GM21825 (cell line): ENCODE results near the gene NPAS2.

Experiments used
- ATAC-seq: cut with Tn5 transposase; IDR thresholded peaks from one replicate; pipeline ENCODE4 v1.9.1; 2021; ENCODE audit warnings: mild to moderate bottlenecking, moderate library complexity; ENCODE audit not compliant: unreplicated experiment

Gene NPAS2

DNA sequence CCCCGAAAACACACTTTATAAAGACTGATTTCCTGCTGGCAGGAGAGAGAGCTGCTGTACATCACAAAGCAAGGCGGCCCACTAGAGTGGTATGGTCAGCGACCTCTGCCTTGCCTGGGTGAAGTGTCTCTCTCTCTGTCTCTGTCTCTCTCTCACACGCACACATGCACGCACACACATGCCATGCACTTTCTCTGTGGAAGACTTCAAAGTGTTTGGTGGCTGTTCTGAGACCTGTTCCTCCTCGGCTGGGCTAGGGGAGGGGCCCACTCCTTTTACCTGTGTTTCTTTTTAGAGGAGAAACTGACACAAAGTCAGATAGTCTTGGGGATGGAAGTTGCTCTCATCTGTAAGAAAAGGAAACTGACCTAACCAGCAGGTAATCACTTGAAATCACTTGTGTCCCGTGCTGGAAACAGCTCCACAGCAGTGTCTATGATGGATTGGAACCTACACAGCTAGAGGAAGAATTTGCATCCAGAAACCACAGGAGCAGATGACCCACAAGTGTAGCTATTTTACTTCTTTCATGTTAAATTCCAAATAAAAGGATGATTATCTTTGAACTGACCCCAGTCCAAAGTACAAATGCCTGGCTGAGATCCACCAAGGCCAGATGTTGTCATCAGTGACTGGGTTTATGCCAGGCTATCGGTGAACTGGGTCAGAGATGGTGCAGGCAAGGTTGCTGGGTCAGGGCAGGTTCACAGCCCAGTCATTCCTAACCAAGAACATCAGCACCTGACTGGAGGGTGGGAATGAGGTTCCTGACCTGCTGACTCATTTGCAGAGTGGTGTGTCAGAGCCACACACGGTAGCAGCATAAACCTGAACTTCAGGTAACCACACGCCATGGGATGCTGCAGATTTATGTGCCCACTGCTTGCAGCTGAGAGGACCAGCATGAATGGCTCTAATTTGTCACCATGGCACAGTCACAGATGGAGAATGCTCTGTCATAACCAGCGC lies 63.0 kb downstream of the NPAS2 start:
- no peak for ATAC-seq

DNA sequence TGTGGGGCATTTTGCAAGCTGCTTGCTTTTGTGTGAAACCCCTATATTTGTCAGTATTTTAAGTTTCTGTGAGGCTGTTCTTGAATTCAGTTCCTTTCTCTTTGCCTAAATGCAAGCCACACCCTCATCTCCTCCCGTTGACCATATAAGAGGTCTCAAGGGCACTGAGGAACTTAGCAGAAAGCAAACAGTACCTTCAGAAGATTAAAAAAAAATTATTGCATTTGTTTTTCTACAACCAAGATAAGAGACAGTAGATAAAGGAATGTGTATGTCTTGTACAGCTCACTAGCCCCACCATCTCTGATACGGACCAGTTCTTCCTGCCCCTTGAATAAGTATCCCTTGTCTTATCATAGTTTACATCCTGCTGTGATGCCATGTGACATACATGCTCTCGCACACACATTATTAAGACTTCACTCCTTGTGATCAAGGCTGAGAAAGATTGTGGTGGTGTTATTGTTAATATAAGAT lies 64.2 kb downstream of the NPAS2 start:
- no peak for ATAC-seq

DNA sequence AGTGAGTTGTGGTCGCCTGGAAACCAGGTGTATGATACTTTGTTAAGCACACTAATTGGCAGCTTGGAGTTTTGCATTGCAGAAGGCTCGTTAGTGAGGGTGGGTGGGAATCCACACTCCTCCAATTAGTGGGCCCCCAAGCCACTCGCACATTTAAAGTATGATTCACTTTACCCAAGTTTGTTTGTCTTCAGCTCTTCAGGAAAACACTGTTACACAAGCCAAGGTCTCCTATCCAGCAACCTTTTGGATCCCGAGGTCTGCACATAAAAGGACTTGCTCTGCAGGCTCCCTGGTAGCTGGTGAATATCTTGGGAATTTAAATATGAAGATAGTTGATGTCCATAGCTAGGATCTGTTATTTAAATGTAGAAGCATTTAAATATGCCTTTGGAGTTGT lies 66.1 kb downstream of the NPAS2 start:
- no peak for ATAC-seq

DNA sequence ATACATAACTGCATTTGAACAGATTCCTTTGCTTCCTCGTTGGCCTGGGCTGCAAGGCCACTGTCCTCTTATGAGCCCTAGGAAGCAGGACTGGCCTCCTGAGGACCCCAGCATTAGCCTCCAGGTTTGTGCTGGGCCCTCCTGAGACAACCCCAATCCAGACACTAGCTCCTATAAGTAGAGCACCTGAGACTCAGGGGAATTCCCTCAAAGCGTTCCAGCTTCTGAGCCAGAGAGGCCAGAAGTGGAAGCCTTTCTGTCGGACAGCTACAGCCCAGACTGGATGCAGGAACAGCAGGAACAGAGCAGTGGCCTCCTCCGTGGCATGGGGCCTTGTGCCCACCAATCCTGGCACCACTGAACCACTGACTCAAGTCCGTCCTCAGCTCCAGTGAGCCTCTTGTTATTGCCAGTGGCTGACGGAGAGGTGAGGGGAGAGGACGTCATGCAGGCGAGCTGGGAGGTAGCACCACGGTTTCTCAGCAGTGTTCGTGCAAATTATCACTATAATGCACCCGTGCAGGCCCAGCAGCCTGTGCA lies 67.2 kb downstream of the NPAS2 start:
- ATAC-seq = no peak

DNA sequence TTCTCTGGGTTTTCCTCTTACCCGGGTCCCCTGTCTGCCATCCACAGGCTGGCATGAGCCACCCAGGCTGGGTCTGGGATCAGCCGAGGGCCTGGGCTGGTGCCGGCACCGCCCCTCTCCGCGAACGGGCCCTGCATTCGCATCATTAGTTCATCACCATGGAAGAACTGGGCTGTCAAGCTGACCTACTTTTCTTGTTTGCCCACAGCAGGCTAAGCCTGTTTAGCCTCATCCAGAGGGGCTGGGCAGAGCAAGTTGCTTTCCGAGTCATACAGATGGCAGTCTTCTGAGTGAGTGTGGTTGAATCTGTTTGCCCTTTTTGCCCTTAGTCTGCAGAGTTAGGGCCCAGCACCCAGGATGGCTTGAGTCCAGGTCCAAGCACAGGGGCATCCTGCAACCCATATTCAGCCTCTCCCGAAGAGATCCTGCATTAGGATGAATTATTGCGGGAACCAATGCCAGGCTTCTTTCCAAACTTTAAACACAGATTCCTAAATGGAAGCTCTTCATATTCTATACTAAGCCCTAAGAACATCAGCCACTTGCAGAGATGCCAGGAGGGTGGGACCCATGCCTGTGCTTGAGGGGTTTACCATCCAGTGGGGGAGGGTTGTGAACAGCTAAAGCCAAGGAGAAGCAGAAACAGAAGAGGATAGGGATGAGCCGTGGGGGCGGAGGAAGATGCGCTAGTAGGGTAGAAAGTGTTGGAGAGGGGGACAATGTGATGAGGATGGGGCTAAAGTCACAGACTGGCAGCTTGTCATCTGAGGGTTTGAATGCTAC lies 68.0 kb downstream of the NPAS2 start:
- ATAC-seq = no peak

DNA sequence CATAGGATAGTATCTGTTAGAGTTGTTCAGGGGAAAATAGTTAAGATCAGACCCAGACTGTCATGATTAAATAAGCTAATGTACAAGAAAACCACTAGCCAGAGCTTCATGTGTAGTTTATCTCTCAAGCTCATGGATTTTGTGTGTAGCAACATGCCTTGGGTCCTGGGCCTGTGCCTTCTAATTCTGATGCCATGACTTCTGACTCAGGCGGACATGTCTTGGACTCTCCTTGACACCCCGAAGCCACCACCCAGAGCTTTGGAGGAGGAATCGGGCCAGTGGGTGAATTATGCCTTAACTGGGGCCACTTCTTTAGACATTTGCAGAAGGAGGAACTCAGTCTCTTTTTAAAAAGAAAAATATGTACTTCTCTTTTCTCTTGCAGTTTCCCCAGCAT lies 68.7 kb downstream of the NPAS2 start:
- ATAC-seq = no peak

DNA sequence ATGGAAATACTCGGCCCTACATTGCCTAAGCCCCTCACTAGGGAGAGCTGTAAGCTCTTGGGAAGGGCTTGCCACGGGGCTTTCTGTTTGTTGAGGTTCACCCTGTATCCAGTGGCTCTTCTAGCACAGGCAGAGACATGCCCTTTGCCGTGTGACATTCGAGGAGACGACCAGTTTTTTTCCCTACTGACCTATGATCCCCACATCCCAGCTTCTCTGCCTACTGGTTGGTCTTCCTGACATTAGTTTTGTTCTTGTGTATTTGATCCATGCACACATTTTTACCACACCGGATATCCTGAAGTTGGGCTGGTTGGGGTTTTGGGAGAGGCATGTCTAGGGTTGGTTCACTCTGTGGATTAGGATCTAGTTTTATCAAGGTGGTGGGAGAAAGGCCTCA lies 69.3 kb downstream of the NPAS2 start:
- no peak for ATAC-seq

DNA sequence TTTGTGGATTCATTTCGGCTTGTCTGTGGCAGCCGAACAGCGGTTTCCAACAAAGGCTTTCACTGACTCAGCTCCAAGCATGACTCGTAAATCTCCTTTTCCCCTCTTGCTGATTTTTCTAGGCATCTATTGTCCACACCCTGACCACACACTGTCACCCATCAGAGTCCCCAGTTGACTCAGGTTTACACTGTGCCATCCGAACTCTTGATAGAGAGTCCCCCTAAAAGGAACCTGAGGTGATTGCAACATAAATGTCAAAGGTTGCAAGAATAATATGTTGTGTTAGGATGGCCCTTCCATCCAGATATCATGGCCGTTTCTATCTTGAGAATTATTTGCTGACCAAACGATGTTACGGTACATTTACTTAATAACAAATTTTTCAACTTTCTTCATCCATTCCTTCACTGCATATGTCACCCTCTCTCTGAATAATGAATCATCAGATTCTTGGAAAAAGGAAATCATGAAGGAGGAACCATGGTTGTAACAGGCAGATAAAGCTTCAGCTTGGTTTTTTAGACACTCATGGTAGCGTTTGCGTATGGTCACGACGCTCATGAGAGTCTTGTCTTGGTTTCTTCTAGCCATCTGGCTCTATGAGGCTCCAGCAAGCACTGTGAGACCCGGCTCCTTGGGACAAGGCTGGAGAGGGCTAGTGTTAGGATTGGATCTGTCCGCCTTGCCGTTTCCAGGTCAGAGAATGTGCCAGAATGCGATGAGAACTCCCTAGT lies 72.1 kb downstream of the NPAS2 start:
- no peak for ATAC-seq

DNA sequence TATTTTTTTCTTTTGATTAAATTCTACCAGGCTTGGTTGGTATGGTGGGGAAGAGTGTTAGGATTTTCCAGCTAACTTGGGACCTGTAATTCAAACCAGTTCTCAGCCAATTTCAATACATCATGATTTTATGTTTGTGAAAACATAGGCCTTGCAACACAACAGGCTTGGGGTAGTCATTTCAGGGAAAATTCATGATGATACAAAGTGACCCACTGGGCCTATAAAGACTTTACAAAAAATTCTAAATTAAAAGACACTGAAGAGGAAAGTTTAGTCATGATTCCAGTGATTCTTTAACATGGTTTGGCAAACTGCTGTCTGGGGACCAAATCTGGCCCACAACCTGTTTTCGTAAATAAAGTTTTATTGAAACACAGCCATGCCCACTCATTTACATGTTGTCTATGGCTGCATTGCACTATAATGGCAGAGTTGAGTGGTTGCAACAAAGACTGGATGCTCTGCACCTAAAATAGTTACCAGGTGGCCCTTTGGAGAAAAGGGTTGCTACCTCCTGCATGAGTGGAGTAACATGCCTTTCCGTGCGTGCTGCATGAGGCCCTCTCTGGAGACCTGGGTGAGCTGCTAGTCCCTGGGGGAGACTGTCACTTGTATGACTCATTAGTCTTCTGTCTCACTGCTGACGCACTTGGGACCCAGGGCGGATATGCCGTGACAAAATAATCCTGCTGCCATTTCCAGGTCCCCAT lies 73.6 kb downstream of the NPAS2 start:
- no peak for ATAC-seq

DNA sequence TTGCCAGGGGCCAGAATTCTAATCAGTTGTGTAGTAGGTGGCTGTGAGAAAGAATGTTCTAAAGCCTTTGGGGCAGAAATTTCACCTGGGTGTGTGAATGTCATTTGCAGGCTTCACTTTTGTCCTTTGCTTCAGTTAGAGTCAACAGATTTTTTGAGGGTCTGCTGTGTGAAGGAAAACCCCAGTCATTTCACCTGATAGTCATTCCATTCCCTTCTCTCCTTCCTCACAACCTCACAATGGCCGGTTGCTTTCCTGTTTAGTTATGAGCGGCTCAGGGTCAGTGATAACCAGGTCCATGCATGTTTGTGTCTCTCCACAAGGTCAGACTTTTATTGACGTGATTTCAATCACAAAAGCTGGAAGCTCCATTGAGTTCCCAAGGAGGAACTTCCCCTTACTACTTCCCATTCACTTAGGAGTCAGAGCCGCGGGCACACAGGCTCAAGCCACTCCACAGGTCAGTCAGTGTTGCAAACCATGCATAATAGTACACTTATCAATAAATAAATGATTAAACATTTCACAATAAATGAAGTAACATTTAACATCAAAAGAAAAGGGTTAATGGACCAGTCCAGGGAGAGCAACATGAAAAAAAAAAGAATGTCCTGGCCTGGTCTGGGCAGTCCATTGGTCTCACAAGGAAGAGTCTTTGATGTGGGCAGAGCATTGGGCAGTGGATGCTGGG lies 74.3 kb downstream of the NPAS2 start:
- ATAC-seq = no peak

DNA sequence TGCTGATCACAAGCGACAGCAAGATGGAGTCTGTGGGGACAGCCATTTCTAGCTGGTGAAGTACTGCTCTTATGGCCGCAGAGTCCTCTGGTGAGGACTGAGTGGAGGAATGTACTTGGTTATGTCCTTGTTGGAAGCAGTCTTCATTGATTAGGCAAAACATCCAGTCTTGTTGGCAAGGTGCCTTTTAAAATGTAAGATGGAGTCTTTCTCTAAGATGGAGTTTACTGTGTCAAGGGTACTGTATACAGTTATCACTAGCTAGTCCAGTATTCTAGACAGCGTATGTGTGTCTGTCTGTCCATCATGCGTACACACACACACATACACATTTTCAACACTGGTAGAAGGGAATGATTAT lies 74.8 kb downstream of the NPAS2 start:
- no peak for ATAC-seq

DNA sequence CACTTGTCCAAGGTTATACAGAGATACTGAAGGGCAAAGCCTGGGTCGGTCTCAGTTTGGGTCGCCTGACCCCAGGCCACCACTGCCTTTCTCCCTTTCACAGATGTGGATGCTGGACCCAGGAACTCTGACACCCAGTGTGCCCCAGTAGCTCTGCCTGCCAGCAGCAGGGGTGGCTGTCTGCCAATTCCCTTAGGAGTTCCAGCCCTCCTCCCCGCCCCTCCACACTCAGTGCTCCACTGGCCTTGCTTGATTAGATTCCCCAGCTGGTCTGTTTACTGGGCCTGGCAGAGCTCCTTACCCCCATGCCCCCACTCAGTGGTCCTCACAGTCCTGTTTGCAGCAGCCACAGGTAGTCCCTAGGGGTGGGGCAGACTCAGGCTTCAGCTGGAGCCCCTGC lies 75.5 kb downstream of the NPAS2 start:
- no peak for ATAC-seq

DNA sequence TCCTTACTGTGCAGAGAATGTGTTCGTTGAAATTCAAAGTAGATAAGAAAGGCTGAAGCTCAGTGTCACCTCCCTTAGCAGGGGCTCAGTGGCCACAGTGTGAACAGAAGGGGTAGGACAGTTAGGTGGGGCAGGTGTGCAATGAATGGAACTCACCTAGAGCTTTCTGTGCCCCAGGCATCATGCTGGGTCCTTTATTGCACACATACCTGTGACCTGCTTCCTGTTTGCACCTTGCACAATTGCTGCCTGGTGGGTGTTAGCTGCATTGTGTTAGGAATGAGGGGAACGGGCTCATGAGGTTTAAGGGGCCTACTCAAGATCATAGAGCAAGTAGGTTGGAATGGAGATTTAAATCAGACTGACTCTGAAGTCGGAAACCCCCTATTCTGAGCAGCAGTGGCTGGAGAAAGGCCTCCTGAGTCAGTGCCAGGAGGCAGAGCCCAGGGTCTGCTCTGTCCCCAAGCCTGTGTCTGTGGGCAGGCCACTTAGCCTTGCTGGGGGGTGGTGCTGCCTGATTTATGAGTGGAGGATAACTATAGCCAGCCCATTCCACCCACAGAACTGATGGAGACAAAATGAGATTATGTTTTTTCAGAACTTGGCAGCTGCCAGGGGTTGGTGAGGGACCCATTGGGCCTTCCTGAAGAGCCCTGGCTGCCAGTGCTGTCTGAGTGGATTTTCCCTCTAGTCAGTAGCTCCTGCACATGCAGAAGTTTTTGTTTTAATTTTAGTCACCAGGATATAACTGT lies 76.2 kb downstream of the NPAS2 start:
- no peak for ATAC-seq

DNA sequence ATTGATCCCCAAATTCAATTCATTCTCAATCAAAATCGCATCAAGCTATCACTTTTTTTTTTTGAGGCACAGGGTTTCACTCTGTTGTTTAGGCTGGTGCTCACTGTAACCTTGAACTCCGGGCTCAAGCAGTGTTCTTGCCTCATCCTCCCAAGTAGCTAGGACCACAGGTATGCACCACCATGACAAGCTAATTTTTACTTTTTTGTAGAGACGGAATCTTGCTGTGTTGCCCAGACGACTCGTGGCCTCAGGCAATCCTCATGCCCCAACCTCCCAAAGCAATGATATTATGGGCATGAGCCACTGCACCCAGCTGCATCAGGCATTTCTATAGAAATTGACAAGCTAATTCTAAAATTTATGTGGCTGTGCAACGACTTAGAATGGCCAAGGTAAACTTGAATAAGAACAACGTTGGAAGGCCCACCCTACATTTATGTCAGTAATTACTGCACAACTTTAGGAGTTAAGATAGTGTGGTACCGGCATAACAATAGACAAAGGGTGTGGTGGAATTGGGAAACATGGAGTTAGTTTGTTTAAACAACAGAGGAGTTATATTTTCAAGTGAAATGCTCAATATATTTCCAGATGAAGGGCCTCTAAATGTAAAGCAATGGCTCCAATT lies 78.2 kb downstream of the NPAS2 start:
- ATAC-seq = no peak

DNA sequence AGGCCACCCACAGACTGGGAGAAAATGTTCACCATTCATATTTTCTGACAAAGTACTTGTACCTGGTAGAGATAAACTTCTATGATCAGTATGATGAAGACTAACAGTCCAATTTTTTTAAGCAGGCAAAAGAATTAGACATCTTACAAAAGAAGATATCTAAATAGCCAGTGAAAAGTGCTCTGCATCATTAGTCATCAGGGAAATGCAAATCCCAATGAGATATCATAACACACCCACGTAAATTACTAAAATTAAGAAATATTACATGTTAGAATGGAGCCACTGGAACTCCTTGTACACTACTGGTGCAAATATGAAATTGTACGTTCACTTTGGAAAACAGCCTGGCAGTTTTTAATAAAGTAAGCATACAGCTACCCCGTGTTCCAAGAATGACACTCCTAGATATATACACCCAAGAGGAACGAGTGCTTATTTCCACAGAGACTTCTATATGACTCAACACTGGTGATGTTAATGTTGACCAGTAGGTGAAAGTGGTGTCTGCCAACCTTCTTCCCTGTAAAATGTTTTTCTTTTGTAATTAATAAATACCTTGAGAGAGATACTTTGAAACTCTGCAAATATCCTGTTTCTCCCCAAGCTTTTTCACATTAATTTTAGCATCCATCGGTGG lies 80.3 kb downstream of the NPAS2 start:
- no peak for ATAC-seq

DNA sequence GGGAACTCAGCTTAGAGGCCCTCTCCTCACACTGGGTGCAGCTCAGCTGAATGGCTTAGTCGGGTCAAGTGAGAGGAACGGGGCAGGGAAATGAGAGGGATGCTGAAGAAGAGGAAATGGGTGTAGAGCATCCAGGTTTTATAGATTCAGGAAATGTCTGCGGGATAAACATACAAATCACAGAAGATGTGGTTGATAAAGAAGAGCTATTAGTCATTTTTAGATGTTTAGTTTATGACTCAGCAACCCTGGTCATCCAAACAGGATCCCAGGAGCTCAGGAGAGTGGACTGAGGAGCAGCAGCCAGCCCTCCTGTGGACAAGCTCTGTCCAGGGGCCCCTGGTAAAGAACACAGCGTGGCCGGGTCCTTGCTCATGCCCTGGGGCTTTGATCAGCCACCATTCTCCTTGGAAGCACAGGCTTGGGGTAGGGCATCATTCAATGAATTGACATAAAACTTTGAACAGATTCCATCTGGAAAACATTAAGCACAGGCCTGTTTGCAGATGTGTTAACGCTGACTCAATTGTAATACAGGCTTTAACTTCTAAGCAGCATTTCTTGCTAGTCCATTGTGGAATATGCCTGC lies 83.0 kb downstream of the NPAS2 start:
- ATAC-seq = no peak

DNA sequence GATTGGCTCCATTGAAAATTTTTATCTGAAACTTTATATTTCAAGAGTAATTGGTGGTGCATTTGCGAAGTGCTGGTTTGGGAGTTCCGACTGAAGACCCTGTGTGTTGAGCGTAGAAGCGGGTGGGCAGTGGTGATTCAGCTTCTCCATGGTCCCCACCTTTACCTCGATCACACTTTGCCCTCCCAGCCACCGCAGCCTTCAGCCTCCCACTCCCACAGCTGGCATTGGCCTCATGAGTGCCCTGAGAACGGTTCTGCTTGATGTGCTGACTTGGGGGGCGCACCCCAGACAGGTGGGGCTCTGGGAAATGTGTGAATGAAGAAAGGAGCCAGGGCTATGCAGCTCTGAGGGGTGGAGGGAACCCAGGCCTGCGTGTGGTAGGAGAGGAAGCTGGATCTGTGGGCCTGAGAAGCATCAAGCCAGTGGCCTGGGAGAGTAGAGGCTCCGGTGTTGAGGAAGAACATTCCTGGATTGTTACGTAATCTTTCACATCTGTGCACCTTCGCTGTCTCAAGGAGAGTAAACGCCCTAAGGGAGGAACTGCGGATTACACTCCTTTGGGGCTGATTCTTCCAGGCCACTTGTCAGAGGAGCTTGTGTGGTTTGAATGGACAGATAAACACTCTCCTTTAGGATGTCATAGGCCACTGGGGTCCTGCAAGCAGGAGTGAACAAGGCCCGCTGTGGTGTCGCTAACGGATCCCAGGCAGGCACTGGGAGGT lies 83.8 kb downstream of the NPAS2 start:
- ATAC-seq = no peak
